Spleen (tissue), 11 donors: ENCODE measurements around the gene APELA. TPM values are rescaled to one million over a fixed set of nuclear protein-coding genes. Genes with fewer than 3 reads are reported as not detected.

Source experiments
- DNase-seq: peaks from one replicate; pipeline ENCODE4 v3.0.0-alpha.2; 2020
- H3K27ac ChIP-seq, 8 donors: fragments of 200-600 bp; sonication (generic) in 7 of 8; 1 replicate in 4 of 8; 2 replicates in 4 of 8; pipeline versions ENCODE4 v1.5.0 to v1.8.0; 2016 to 2021; ENCODE audit warnings: inconsistent platforms in 4 of 8, mild to moderate bottlenecking in 4 of 8, moderate library complexity in 1 of 8
- H3K27me3 ChIP-seq, 7 donors: fragments of 200-600 bp; sonication (generic) in 6 of 7; replicated peaks in 1 of 7; 1 replicate in 4 of 7; 2 replicates in 3 of 7; pipeline versions ENCODE4 v1.5.0 to v1.8.0; 2016 to 2021; ENCODE audit warnings: inconsistent platforms in 3 of 7, mild to moderate bottlenecking in 1 of 7
- H3K36me3 ChIP-seq, 6 donors: fragments of 200-600 bp; sonication (generic) in 5 of 6; 1 replicate in 4 of 6; 2 replicates in 2 of 6; pipeline versions ENCODE4 v1.5.0 to v1.8.0; 2016 to 2021; ENCODE audit warnings: inconsistent platforms in 2 of 6
- H3K4me1 ChIP-seq, 6 donors: fragments of 200-600 bp; sonication (generic) in 5 of 6; 1 replicate in 3 of 6; 2 replicates in 3 of 6; pipeline versions ENCODE4 v1.5.0 to v1.8.0; 2016 to 2021; ENCODE audit warnings: inconsistent platforms in 3 of 6
- H3K4me3 ChIP-seq, 8 donors: fragments of 200-600 bp; sonication (generic) in 7 of 8; 1 replicate in 4 of 8; 2 replicates in 4 of 8; pipeline versions ENCODE4 v1.5.0 to v1.8.0; 2016 to 2021; ENCODE audit warnings: inconsistent platforms in 4 of 8, mild to moderate bottlenecking in 4 of 8, moderate library complexity in 2 of 8
- H3K9me3 ChIP-seq, 8 donors: fragments of 200-600 bp; sonication (generic) in 7 of 8; 1 replicate in 4 of 8; 2 replicates in 4 of 8; pipeline versions ENCODE4 v1.5.0 to v1.8.0; 2016 to 2021; ENCODE audit warnings: inconsistent platforms in 4 of 8
- POLR2A ChIP-seq, 3 donors: fragments of 450-650 bp; IDR thresholded peaks; one replicate each; pipeline ENCODE4 v1.5.1; 2017; ENCODE audit warnings: antibody characterized with exemption in 3 of 3, mild to moderate bottlenecking in 1 of 3
- POLR2AphosphoS5 ChIP-seq, 3 donors: sonication (generic); formaldehyde crosslinking; IDR thresholded peaks; one replicate each; pipeline ENCODE4 v1.5.1; 2017; ENCODE audit warnings: antibody characterized with exemption in 3 of 3
- WGBS, 5 donors: extraction: QIAGEN DNeasy Blood & Tissue Kit in 3 of 5; methylation state at CpG; one replicate each; pipeline versions ENCODE4 v1.1.5 to v1.1.7; 2013 to 2018; 5-methylcytosine and 5-hydroxymethylcytosine counted together
- intact Hi-C: fragments of 100-400 bp; cut with DNase I; formaldehyde crosslinking; loops from one replicate; pipeline ENCODE4 v1.15.0; 2023; ENCODE audit warnings: low total_unique reads
- polyA plus RNA-seq, 3 donors: library from polyadenylated mRNA; stranded (reverse); fragments of 200-250 nt; gene quantifications; one replicate each; pipeline ENCODE4 v1.2.1, GENCODE V29; 2013
- total RNA-seq, 7 donors: library from RNA; depleted of rRNA in 3 of 7; stranded (reverse); fragments of >200 nt in 3 of 7; fragmentation: NEBNext Ultra II Directional in 4 of 7; extraction: Animal tissue kit (Norgen Biotek cat#: 25700) in 4 of 7; gene quantifications; one replicate each; pipeline versions ENCODE4 v1.1.0 to v1.2.1, GENCODE V29; 2016 to 2021
- TF ChIP-seq, protein P1 (sequence below), 11 experiments: fragments of 200-600 bp in 7 of 11; fragments of 450-650 bp in 4 of 11; sonication (generic) in 4 of 11; IDR thresholded peaks in 8 of 11; conservative IDR thresholded peaks in 3 of 11; 1 replicate in 7 of 11; 2 replicates in 4 of 11; pipeline versions ENCODE4 v1.4.0 to v1.8.0; 2016 to 2021; ENCODE audit warnings: antibody characterized with exemption in 11 of 11, inconsistent platforms in 4 of 11, mild to moderate bottlenecking in 1 of 11
- donor health status: healthy with polysubstance abuse.
- donor health status: DM: no; HTN: no; CAD: no; lungs with moderate emphysema.
- donor health status: DM: no; HTN: no; CAD: no.
- donor health status: Bipolar disorder and iron deficiency.
- donor health status: healthy.
- donor health status: DM: no; HTN: no; CAD: no.
- donor health status: DM: yes; HTN: yes; CAD: no.

The APELA gene
- total and polyA plus RNA-seq, 10 donors: not detected

DNA sequence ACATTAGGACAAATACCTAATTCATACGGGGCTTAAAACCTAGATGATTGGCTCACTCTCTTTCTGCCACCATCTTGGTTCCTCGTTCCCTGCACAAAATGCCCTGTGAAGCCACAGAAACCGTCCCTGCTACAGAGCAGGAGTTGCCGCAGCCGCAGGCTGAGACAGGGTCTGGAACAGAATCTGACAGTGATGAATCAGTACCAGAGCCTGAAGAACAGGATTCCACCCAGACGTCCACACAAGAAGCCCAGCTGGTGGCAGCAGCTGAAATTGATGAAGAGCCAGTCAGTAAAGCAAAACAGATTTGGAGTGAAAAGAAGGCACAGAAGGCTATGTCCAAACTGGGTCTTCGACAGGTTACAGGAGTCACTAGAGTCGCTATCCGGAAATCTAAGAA, 66.2 kb downstream of the APELA start:
- H3K36me3 ChIP-seq: no peaks in the 10 kb centered on the region
- TF ChIP-seq, protein P1, sequence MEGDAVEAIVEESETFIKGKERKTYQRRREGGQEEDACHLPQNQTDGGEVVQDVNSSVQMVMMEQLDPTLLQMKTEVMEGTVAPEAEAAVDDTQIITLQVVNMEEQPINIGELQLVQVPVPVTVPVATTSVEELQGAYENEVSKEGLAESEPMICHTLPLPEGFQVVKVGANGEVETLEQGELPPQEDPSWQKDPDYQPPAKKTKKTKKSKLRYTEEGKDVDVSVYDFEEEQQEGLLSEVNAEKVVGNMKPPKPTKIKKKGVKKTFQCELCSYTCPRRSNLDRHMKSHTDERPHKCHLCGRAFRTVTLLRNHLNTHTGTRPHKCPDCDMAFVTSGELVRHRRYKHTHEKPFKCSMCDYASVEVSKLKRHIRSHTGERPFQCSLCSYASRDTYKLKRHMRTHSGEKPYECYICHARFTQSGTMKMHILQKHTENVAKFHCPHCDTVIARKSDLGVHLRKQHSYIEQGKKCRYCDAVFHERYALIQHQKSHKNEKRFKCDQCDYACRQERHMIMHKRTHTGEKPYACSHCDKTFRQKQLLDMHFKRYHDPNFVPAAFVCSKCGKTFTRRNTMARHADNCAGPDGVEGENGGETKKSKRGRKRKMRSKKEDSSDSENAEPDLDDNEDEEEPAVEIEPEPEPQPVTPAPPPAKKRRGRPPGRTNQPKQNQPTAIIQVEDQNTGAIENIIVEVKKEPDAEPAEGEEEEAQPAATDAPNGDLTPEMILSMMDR (IDR thresholded peaks at IDR 0.05 in 8 of 11, conservative IDR thresholded peaks at IDR 0.05 in 3 of 11): no peak
- TF ChIP-seq POLR2A (IDR thresholded peaks at IDR 0.05): no peak
- H3K4me3 ChIP-seq: no peak overlapping the region
- 84 to 91% (median 86%) methylated on average over 9 of the region's 9 CpGs for WGBS, 5 donors
- no peak overlapping the region for H3K27ac ChIP-seq
- H3K27me3 ChIP-seq: peaks cover 0 to 22% (median 3%) of the 10 kb centered on the region in 7 donors
- intact Hi-C loops: no loop called here
- no peaks in the 10 kb centered on the region for H3K4me1 ChIP-seq
- peaks cover 0 to 5% (median 0%) of the 10 kb centered on the region in 8 donors for H3K9me3 ChIP-seq
- DNase-seq: no peak

DNA sequence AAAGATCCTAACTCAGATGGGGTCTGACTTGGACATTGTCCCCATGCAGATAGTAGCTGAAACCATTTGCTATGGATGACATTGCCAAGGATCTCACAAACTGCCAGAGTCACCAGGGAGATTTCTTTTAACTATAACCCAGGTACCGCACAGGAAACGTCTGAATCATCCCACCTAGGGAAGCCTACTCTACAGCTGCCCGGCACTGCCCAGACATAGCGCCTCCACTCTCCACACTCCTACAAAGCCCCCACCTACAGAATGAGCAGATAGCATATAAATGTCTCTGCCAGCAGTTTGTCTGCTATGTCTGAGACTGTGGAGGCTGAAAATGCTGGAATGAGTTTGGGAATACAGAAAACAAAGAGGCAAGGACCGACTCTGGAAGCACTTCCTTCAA, 68.2 kb downstream of the APELA start:
- intact Hi-C loops: no loop called here

GRCh38 chr4:164946810-164947209, 69.8 kb downstream of the APELA start:
- no peak for DNase-seq
- Histone ChIP-seq H3K36me3 (no peaks in the 10 kb centered on the region), H3K27ac (no peak overlapping the region), H3K4me3 (no peak overlapping the region), H3K4me1 (no peaks in the 10 kb centered on the region), H3K9me3 (peaks cover 0 to 5% (median 0%) of the 10 kb centered on the region in 8 donors), H3K27me3 (peaks cover 0 to 13% (median 3%) of the 10 kb centered on the region in 7 donors)
- TF ChIP-seq, protein P1 (IDR thresholded peaks at IDR 0.05 in 8 of 11, conservative IDR thresholded peaks at IDR 0.05 in 3 of 11): no peak
- 82 to 89% (median 86%) methylated on average over 5 of the region's 5 CpGs for WGBS, 5 donors
- intact Hi-C loops: no loop called here

More for the DNA sequence above, 68.2 kb downstream of the APELA start:
- peaks cover 0 to 5% (median 0%) of the 10 kb centered on the region in 8 donors for H3K9me3 ChIP-seq
- no peak overlapping the region for H3K4me3 ChIP-seq
- WGBS, 5 donors: 74 to 84% (median 80%) methylated on average over 5 of the region's 5 CpGs
- no peak for DNase-seq
- no peaks in the 10 kb centered on the region for H3K4me1 ChIP-seq
- H3K36me3 ChIP-seq: no peaks in the 10 kb centered on the region
- H3K27me3 ChIP-seq: peaks cover 0 to 22% (median 3%) of the 10 kb centered on the region in 7 donors
- TF ChIP-seq, protein P1 (IDR thresholded peaks at IDR 0.05 in 8 of 11, conservative IDR thresholded peaks at IDR 0.05 in 3 of 11): no peak
- TF ChIP-seq POLR2A (IDR thresholded peaks at IDR 0.05) (no peak), POLR2AphosphoS5 (IDR thresholded peaks at IDR 0.05) (no peak)
- no peak overlapping the region for H3K27ac ChIP-seq

Other genes with a start within 250 kb of the APELA start
- not detected for gene SMIM31, start 123.0 kb upstream of the APELA start, total RNA-seq
- not detected for gene SMIM31, start 123.0 kb upstream of the APELA start, polyA plus RNA-seq
- gene TRIM61, start 100.5 kb downstream of the APELA start, total RNA-seq: 1 to 10 TPM in 5 of 7 donors, under 1 TPM in 1, not detected in 1; 0.52 to 1.8 (median 1.5) TPM
- 1 to 10 TPM in 1 of 3 donors, under 1 TPM in 2; 0.65 to 1.4 (median 0.70) TPM for gene TRIM61, start 100.5 kb downstream of the APELA start, polyA plus RNA-seq
- gene TRIM60, start 154.8 kb downstream of the APELA start, total RNA-seq: not detected
- gene TRIM60, start 154.8 kb downstream of the APELA start, polyA plus RNA-seq: not detected
- not detected for gene TRIM75, start 176.7 kb downstream of the APELA start, total RNA-seq
- not detected for gene TRIM75, start 176.7 kb downstream of the APELA start, polyA plus RNA-seq
- gene TMEM192, start 235.7 kb downstream of the APELA start, total RNA-seq: 10 to 100 TPM; 12.3 to 19.1 (median 13.9) TPM
- 1 to 10 TPM; 4.3 to 6.8 (median 5.2) TPM for gene TMEM192, start 235.7 kb downstream of the APELA start, polyA plus RNA-seq